ENCODE results near the gene APAF1. TPM values are rescaled to one million over a fixed set of nuclear protein-coding genes. Genes with fewer than 3 reads are reported as not detected.

Gene APAF1
- total RNA-seq, 2 experiments from 2014 or later: 13.0 to 14.7 TPM

DNA sequence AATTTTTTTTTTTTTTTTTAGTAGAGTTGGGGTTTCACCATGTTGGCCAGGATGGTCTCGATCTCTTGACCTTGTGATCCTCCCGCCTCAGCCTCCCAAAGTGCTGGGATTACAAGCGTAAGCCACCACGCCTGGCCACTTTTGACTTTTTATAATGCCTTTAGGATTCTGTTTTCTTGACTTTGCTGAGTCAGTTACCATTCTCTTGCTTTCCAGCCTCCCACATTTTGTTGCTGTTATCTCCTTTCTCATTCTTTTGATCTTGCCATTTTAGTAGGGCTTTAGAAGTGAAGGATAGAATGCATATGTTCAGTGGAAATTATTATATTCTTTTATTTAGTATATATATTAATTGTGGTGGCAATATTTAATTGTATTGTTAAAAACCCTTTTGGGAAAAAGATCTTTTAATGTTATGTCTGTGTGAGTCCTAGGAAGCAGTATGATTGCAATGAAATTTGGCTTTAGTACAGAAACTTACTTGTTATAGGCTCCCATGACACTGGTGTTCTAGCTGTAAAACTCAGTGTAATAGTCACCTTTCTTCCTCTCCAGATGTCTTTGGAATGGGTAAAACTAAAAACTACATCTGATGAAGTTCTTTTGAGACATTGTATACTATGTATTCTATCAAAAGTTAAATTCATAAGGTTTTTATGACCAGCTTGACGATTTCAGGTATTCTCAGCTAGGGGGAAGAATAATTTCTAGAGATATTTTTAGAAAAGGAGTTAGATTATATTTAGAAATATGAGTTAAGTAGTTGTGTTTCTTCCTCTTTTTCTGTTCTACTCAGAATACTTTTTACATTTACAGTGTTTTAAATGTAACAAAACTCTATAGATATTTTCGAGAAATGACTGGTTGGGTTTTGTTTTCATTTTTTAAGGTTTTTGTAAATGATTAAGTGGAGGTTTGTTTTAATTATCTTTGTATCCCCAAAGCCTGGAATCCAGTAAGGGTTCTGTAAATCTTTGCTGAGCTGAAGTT is 74.7 kb downstream of the APAF1 start:
- CTCF ChIA-PET: no interaction called here
- POLR2A ChIA-PET: no interaction called here

DNA sequence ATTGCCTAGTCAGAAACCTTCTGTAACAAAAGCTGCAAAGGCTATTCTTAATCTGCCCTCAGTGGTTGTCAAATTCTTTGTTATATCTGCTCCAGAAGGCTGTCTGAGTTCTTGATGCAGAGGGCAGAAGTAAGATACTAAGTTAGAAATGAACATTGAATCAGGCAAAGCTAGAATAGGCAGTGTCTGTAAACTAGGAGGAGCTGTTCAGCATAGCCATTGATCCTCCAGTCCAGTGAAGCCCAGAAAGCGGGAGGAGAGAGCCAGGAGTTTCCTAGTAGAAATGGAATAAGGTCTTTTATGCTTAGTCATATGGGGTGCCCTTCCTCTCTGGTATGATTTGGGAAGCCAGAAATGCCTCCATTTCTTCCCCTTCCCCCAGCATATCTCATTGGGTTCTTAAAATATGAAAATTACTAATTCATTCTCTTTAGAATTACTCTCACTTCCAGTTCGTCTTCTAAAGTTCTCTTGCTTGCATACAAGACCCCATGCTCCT is 76.2 kb downstream of the APAF1 start:
- ChIA-PET CTCF (interaction anchor here (0.9 kb wide), 1 partner anchor 10 kb away, joined by 3 read pairs; no protein-coding TSS in a partner anchor), POLR2A (no interaction called here)

DNA sequence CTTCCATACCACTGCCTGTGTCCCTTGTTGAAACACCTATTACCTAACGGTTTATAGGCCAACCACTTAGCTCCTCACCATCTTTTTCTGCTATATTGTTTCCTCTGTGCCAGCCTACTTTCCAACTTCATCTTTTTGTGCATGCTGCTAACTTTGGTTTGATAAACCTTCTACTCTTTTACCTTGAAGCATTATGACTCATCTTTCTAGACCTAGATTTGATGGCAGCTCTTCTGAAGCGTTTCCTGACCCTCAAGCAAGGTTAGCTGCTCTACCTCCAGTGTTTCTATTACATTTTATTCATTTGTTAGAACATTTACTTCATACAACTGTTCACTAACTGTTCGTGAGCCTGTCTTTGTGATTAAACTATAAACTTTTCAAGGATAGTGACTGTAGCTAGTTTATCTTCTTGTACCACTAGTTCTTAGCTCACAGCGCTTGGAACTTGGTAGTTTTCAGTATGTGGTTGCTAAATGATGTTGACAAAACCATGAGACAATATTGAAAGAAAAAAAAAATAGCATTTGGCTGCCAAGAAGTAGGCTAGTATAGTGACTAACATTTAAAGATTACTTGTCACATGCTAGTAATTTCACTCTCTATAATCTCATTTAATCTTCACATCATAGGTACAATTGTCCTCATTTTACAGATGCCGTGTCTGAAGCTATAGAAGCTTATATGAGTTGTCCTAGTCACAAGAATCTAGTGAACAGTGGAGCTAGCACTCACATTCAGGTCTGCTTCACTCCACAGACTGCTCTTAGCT is 79.5 kb downstream of the APAF1 start:
- POLR2A ChIA-PET: interaction anchor here (0.6 kb wide), 1 partner anchor 1826 kb away, joined by 4 read pairs; no protein-coding TSS in a partner anchor
- CTCF ChIA-PET: no interaction called here

DNA sequence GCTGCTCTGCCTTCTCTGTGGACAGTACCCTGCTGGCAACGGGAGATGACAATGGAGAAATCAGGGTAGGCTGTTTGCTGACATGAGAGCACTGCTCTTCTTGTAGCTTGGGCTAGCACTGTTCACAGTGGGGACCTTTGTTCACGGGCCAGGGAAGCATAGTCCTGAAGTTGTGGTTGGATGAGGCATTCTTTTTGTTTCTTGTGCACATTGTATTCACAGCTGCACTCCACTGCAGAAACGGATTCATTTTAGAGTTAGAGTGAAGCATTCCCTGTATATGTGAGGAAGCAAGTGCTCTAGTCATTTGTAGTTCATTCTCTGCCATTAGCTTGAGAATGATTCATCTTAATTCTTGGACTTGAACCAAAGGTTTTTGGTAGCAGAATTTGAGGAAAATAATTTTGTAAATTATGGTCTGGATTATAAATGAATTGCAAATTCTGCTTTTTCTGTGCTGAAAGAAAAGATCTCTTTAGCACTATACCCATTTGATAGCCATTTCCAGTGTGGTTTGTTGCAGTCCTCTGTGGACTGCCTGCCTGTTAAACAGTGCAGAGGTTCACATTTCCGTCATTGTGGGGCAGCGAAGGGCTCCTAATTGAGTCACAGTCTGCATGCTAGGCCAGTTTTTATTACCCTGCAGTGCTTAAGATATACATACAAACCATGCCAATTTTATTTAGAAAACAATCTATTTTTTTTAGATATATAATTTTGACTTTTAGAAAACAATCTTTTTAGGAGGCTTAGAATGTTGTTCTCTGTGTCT is 80.6 kb downstream of the APAF1 start:
- CTCF ChIA-PET: no interaction called here
- POLR2A ChIA-PET: no interaction called here

DNA sequence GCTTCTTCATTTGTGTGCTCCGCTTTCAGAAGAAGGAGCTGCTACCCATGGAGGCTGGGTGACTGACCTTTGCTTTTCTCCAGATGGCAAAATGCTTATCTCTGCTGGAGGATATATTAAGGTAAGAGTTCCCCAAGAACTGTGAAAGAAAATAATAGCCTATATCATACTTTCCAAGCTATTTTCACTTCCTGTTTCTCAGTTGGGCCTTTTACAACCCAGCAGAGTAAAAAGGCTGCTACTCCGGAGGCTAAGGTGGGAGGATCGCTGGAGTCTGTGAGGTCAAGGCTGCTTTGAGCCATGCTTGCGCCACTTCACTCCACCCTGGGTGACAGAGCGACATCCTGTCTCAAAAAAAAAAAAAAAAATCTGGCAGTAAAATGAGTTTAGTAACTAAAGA is 82.1 kb downstream of the APAF1 start:
- CTCF ChIA-PET: no interaction called here
- POLR2A ChIA-PET: no interaction called here

DNA sequence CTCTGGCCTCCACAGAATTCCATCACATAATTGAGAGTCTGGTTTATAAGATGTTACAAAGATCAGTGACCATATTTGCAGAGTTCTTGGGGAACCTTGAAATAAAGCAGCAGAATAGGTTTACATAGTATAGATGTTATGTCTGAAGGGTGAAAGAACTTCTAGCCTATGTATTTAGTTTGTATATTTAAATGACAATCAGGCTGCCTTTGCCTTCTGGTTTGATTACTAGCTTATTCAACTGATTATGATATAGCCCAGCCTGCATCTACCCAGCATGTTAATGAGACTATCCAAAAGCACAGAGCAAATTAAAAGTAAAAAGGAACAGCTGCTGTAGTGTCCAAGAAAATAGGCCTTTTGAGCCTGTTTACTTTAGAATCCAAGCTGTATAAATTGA is 85.3 kb downstream of the APAF1 start:
- ChIA-PET POLR2A (interaction anchor here (0.6 kb wide), 1 partner anchor 20 kb away, joined by 4 read pairs; no protein-coding TSS in a partner anchor), CTCF (interaction anchor here (0.6 to 1.5 kb wide), 2 partner anchors 13 to 270 kb away, joined by 3 read pairs; no protein-coding TSS in a partner anchor)

DNA sequence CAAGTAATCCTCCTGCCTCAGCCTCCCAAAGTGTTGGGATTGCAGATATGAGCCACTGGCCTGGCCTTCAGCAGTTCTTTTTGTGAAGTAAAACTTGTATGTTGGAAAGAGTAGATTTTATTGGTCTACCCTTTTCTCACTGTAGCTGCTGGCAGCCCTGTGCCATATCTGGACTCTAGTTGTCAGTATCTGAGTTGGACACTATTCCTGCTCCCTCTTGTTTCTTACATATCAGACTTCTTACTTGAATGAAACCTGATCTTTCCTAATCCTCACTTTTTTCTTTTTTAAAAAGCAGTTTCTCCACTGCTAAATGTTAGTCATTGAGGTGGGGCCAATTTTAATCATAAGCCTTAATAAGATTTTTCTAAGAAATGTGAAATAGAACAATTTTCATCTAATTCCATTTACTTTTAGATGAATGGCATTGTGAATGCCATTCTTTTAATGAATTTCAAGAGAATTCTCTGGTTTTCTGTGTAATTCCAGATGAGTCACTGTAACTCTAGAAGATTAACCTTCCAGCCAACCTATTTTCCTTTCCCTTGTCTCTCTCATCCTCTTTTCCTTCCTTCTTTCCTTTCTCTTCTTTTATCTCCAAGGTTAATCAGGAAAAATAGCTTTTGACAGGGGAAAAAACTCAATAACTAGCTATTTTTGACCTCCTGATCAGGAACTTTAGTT is 88.7 kb downstream of the APAF1 start:
- POLR2A ChIA-PET: no interaction called here

DNA sequence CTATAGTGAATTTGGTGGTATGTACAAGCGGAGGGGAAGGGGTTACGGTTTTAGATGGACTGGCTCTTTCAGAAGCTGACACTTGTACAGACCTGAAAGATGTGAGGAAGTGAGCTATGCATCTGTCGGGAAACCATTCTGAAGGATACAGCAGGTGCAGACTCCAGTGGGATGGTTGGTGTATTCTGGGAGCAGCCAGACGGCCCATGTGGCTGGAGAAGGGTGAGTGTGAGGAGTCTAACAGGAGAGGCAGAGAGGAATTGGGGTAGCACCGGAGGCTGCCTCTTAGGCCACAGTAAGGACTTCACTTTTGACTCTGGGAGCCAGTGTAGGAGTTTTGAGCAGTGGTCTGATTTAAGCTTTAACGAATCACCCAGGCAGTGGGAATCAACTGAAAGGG is 90.7 kb downstream of the APAF1 start:
- ChIA-PET POLR2A (interaction anchor here (0.5 kb wide), 1 partner anchor 169 kb away, joined by 23 read pairs; no protein-coding TSS in a partner anchor), CTCF (no interaction called here)

More for the DNA sequence above, 88.7 kb downstream of the APAF1 start:
- CTCF ChIA-PET: no interaction called here

DNA sequence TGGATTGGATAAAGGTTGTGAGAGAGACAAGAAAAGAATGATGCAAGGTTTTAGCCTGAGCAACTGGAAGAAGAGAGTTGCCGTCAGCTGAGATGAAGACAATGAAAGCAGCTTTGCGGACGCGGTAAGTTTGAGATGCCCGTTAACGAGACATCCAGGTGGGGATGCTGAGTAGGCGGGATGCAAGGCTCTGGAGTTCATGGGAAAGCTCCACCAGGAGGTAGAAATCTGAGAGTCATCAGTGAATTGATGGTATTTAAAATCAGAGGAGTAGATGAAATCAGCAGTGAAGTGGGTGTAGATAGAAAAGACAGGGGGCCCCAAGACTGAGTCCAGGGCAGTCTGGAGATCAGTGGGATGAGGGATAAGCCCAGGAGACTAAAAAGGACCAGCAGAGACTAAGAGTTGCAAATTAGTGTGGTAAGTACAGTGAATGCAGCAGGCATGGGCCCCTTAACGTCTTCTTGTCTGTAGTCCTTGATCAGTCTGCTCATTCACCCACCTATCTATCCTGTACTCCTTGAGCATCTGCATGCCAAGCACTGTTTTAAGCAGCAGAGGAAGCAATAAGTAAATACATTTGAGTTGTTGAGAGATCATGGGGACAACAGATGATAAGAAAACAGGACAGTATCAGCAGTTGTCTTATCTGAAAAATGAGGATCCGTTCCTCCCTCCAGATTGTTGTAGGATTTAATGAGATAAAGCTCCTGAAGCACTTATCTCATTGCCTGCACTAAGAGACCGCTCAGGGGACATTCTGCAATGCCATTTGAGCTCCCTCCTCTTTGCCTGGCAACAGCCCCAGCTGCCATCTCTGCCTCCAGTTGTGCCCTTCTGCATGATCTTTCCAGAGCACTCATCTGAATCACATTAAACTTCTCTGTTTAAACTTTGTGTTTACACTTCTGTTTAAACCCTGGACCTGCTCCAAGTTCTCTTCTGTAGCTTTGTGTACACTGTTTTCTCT is 91.5 kb downstream of the APAF1 start:
- ChIA-PET POLR2A (no interaction called here), CTCF (no interaction called here)

DNA sequence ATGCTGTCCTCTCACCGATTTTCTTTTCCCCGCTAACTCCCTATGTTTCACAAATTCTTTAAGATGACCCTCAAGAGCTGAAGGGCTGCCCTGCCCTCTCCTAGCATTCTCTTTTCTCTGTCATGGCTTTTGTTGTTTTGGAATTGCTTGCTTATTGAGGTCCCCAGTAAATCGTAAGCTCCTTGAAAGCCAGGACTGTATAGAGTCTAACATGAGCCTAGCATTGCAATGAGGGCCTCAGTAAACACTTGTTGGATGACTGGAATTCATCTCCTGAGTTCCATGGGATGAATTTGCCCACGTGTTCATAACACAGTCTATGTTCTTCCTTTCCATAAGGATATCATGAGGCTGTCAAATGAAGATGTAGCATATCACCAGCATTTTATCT is 92.2 kb downstream of the APAF1 start:
- POLR2A ChIA-PET: no interaction called here
- CTCF ChIA-PET: no interaction called here

DNA sequence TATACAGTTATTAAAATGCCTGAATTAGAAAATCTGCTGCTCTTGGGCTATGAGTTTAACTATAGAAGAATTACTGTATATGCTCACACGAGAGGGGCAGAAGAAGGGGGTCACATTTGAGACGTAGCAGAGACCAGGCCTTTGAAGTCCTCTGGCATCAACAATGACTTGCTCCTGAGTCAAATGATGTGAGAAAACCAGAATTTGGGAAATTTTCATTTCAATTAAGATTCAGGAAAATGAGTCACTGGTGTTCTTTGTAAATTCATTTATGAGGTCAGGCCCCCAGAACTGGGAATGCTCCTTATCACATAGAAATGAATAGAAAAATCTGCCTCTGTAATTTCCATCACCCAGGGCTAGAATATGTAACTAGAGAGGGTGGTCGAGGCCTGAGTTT is 92.9 kb downstream of the APAF1 start:
- ChIA-PET CTCF (no interaction called here), POLR2A (no interaction called here)

DNA sequence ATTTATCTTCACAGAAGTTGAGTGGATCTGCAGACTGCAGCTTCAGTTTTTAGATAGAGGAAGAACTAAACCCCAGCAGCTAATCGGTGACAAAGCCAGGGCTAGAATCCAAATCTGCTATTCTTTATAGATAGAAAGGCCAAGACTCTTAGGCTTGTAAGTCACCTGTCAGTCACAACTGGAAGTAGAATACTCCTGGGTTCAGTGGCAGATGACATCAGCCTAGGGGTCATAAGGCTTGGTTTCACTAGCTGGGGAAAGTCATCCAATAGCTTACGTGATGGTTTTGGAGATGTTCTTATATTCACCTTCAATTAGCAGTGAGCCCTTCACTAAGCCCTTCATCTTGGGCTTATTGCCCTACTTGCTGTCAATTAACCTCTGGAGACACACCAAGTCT is 93.4 kb downstream of the APAF1 start:
- POLR2A ChIA-PET: interaction anchor here (0.7 kb wide), 1 partner anchor 94 kb away, joined by 3 read pairs; no protein-coding TSS in a partner anchor
- CTCF ChIA-PET: no interaction called here

DNA sequence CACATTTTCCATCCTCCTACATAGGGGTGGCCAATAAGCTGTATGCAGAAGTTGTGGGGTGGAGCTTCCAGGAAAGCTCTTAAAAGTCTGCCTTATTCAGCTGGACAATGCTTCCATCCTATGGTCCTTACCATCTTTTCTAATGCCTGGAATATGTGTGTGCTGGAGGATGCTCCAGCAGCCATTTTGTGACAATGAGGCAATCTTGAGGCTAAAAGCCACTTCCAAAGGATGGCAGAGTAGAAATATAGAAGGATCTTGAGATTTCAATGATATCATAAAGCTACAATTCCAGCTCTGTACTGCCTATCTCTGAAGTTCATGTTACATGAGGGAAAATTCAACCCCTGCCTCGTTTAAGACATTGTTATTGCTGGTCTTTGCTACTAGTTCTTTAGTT is 95.7 kb downstream of the APAF1 start:
- CTCF ChIA-PET: interaction anchor here (0.5 to 3.6 kb wide), 3 partner anchors 14 to 258 kb away, joined by 3 to 19 read pairs (median 3); no protein-coding TSS in a partner anchor
- POLR2A ChIA-PET: interaction anchor here (1.2 kb wide), 1 partner anchor 13 kb away, joined by 4 read pairs; no protein-coding TSS in a partner anchor

DNA sequence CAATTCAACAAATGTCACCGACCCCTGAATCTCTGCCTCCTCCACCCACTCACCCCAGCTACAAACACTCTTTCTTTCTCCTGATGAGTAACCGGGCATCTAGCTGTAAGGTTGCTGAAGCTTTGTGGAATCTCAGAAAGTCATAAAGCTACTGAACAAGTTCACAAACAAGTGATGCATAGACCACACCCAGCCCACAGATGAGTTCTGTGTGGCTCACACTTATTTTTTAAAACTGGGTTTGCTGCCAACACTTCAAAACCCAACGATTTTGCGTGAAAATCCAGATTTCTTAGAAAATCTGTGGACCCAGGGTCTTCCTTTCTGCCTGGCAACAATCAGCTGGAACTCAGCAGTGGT is 96.1 kb downstream of the APAF1 start:
- CTCF ChIA-PET: interaction anchor here (0.5 to 3.6 kb wide), 3 partner anchors 13 to 257 kb away, joined by 3 to 19 read pairs (median 3); no protein-coding TSS in a partner anchor

DNA sequence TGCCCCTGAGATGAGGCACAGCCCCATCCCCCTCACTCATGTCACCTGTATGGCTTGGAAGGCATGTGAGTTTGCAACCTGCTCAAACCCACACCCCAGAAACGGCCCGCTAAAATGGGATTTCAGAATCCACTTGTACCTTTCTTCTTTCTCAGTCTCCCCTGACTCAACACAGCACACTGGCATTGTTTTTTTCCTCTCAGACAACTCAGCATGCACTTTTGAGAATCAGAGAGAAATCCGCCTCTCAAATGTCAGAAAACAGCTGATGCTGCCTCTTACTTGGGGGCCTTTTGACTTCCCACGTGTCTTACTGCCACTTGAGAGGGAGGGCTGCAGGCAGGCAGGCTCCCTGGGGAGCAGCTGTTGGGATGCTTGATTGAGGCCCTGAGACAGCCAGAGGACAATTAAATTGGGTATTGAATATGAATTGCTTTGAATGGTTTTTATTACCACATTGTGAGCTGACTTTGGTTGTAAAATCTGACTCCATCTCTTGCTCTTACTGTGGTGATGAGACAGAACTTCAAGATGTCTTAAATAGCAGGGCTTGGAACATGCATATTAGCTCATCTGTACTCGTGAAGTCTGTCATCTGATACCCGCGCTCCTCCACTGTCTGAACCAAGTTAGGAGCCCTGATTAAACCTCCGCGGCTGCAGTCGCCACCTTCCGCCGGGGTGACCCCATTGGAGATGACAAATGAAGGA is 96.6 kb downstream of the APAF1 start:
- ChIA-PET POLR2A (interaction anchor here (1.2 kb wide), 1 partner anchor 13 kb away, joined by 4 read pairs; no protein-coding TSS in a partner anchor), CTCF (interaction anchor here (0.8 to 3.6 kb wide), 2 partner anchors 13 to 19 kb away, joined by 6 to 19 read pairs; no protein-coding TSS in a partner anchor)

More for the DNA sequence above, 96.1 kb downstream of the APAF1 start:
- POLR2A ChIA-PET: interaction anchor here (1.2 kb wide), 1 partner anchor 13 kb away, joined by 4 read pairs; no protein-coding TSS in a partner anchor

DNA sequence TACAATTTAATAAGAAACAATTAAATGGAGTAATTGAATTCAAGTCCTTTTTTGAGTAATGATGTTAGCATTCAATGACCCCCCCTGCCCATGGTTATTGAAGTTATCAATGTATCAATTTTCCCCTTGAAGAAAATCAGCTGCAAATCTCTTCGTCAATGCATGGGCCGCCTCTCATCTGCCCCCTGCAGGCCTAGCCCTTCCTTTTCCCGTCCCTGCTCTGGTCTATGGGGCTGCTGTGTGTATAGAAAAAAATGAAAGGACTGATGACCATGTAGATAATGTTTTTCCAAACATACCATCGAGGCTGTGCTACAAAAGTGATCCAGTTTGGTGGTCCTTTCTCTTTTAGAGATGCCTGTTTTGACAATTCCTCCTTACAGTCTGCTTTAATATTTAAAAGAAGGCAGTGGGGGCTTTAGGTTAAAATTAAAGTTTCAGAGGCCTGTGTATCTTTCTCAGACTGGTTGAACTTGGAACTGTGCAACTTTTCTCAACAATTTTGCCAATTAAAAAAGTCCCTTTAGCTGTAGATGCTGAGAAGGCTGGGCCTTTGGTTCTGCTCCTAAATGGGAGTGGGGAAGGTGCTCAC is 98.4 kb downstream of the APAF1 start:
- ChIA-PET CTCF (interaction anchor here (0.8 to 1.4 kb wide), 2 partner anchors 14 to 41 kb away, joined by 3 read pairs; no protein-coding TSS in a partner anchor), POLR2A (no interaction called here)

All from activated CD8-positive, alpha-beta memory T cell treated with anti-CD3 and anti-CD28 coated beads for 36 hours (primary cell).